Measurements from ENCODE around the gene UBTD1.
A peak's percentile ranks its signal among the peaks of the same experiment; 100 is the strongest.

Gene UBTD1

GRCh38 chr10:97503406-97503805 is 4.7 kb downstream of the UBTD1 start:
- H4K20me1 ChIP-seq: peaks cover 3 to 78% (median 24%) of the 10 kb centered on the region in 11 experiments; a peak in 16 of 22 replicates

DNA sequence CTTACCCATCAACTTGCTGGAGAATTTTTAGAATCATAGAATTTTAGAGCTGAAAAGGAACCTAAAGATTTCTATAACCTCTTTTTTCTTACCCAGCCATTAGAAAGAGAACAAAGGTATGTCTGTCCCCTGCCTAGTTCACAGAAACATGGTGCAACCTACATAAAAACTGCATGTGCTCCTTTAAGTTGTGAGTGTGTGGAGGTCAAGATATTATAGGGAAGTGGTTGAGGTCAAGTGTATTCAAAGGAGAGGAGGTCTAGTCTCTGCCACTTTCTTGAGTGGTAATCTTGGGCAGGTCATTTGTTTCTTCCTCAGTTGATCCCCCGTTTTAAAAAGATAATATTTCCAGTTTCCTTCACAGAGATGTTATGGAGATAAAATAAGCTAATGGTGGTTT is 6.4 kb downstream of the UBTD1 start:
- H3K36me3 ChIP-seq: no peaks in the 10 kb centered on the region
- no peak overlapping the region for H3K27ac ChIP-seq
- H3K4me2 ChIP-seq: peak overlapping the region in 2 of 11 experiments; percentile 27 to 71; a peak in 4 of 22 replicates
- 0 out of 22 replicates have a peak, but pooled peaks cover 0 to 5% (median 0%) of the 10 kb centered on the region in 11 experiments for H3K9me3 ChIP-seq (replicated peaks in 1 of 11)
- peaks cover under 1 to 56% (median 8%) of the 10 kb centered on the region in 10 experiments for H3K4me1 ChIP-seq
- H4K20me1 ChIP-seq: peaks cover 1 to 81% (median 13%) of the 10 kb centered on the region in 11 experiments; a peak in 16 of 22 replicates
- peaks cover 7 to 24% (median 23%) of the 10 kb centered on the region in 11 experiments for H3K27me3 ChIP-seq
- no peak overlapping the region for H3K4me3 ChIP-seq
- TF ChIP-seq Cebpa-rat (IDR thresholded peaks at IDR 0.05): no peak
- no peak overlapping the region for H3K9ac ChIP-seq

More at GRCh38 chr10:97503406-97503805, 4.7 kb downstream of the UBTD1 start:
- Histone ChIP-seq H3K27me3 (peaks cover 14 to 39% (median 37%) of the 10 kb centered on the region in 11 experiments), H3K9ac (no peak overlapping the region), H3K36me3 (no peaks in the 10 kb centered on the region), H3K4me3 (no peak overlapping the region), H3K4me1 (peaks cover 10 to 62% (median 18%) of the 10 kb centered on the region in 10 experiments), H3K4me2 (peak overlapping the region in 5 of 11 experiments; percentile 6 to 48 (median 40); a peak in 9 of 22 replicates), H3K27ac (no peak overlapping the region), H3K9me3 (replicated peaks in 1 of 11) (0 out of 22 replicates have a peak, but pooled peaks cover 0 to 5% (median 0%) of the 10 kb centered on the region in 11 experiments)
- no peak for TF ChIP-seq Cebpa-rat (IDR thresholded peaks at IDR 0.05)

DNA sequence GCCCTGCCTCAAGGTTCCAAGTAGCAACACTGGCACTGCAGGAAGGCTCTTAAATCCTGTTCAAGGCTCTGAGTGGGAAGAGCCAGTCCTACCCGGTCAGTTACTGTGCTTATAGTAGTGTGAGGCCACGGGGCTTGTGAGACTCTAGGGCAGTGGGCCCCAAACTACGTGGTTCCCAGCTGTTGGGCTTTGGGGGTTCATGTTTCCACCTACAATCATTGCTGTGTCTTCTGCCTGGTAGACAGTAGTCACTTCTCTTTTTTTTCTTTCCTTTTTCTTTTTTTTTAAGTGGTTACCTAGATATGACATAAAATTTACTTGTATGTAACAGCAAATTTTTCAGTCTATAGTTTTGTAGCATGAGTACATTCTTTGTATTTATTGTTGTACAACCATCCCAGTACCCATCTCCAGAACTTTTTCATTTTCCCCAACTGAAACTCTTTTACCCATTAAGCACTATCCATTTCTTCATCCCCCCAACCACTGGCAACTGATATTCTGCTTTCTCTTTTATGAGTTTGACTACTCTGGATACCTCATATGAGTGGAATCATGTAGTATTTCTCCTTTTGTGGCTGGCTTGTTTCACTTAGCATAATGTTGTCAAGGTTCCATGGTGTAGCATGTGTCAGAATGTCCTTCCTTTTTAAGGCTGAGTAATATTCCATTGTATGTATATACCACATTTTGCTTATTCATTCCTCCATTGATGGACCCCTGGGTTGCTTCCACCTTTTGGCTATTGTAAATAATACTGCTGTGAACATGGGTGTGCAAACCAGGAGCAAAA is 7.7 kb downstream of the UBTD1 start:
- H3K4me2 ChIP-seq: peak overlapping the region in 2 of 11 experiments; percentile 62 to 71; a peak in 4 of 22 replicates
- H3K4me1 ChIP-seq: peaks cover 0 to 44% (median 3%) of the 10 kb centered on the region in 10 experiments; a peak in 9 of 20 replicates
- no peaks in the 10 kb centered on the region for H3K36me3 ChIP-seq
- peaks cover 0 to 80% (median 2%) of the 10 kb centered on the region in 11 experiments; a peak in 5 of 22 replicates for H4K20me1 ChIP-seq
- no peak overlapping the region for H3K4me3 ChIP-seq
- H3K27ac ChIP-seq: no peak overlapping the region
- TF ChIP-seq Cebpa-rat (IDR thresholded peaks at IDR 0.05): no peak
- H3K9me3 ChIP-seq (replicated peaks in 1 of 11): 0 out of 22 replicates have a peak, but pooled peaks cover 0 to 5% (median 0%) of the 10 kb centered on the region in 11 experiments
- H3K9ac ChIP-seq: no peak overlapping the region
- peaks cover 0 to 12% (median 11%) of the 10 kb centered on the region in 11 experiments; a peak in 20 of 22 replicates for H3K27me3 ChIP-seq

DNA sequence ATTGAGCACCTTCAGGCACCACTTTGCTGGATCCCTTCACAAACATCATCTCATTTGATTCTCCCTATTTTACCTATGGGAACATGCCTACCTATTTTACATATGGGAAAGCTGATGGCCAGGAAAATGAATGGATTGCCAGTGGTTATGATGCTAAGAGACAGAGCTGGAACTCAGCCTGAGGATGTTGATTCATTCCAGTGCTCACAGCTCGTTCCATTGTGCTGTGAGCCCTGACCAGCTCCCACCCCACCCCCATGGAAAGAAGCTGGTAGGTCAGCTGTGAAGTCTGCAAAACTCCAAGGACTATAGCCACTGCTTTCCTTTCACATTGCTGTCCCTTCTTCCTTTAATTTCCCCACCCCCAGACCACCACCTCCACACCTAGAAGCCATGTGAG is 9.6 kb downstream of the UBTD1 start:
- Histone ChIP-seq H4K20me1 (peaks cover 0 to 82% (median 0%) of the 10 kb centered on the region in 11 experiments; a peak in 8 of 22 replicates), H3K9ac (no peak overlapping the region), H3K9me3 (replicated peaks in 1 of 11) (0 out of 22 replicates have a peak, but pooled peaks cover 0 to 4% (median 0%) of the 10 kb centered on the region in 11 experiments), H3K4me1 (peaks cover 0 to 32% (median 1%) of the 10 kb centered on the region in 10 experiments; a peak in 7 of 20 replicates), H3K4me3 (no peak overlapping the region), H3K27ac (no peak overlapping the region), H3K4me2 (no peak overlapping the region), H3K27me3 (no peaks in the 10 kb centered on the region), H3K36me3 (no peaks in the 10 kb centered on the region)
- TF ChIP-seq Cebpa-rat (IDR thresholded peaks at IDR 0.05): no peak

DNA sequence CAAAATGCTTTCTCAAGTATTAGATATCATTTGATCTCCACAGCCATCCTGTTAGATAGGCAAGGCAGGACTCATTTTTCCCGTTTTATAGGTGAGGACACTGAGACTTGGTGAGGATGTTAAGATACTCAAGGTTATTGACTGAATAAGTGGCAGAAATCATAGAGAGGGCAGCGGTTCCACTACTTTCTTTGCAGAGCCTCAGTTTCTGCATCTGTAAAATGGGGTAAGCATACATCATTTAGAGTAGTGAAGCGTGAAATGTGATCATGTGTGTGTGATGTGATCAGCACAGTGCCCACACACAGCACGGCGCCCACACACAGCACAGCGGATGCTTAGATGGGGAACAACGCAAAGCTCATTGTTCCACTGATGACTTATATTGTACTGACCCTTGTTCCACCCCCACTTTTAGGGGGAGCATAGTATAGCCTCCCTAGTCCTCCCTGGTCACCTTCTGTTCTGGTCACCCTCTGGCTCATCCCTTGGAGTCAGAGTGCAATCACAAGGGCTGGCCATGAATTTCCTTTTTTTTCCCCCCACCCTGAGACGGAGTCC is 10.5 kb downstream of the UBTD1 start:
- no peak overlapping the region for H3K4me3 ChIP-seq
- H3K4me1 ChIP-seq: peaks cover 0 to 29% (median 0%) of the 10 kb centered on the region in 10 experiments; a peak in 5 of 20 replicates
- H3K27me3 ChIP-seq: no peaks in the 10 kb centered on the region
- H3K27ac ChIP-seq: no peak overlapping the region
- H4K20me1 ChIP-seq: peaks cover 0 to 81% (median 0%) of the 10 kb centered on the region in 11 experiments; a peak in 7 of 22 replicates
- no peaks in the 10 kb centered on the region for H3K36me3 ChIP-seq
- no peak overlapping the region for H3K9ac ChIP-seq
- H3K9me3 ChIP-seq (replicated peaks in 1 of 11): no peaks in the 10 kb centered on the region
- H3K4me2 ChIP-seq: no peak overlapping the region
- TF ChIP-seq Cebpa-rat (IDR thresholded peaks at IDR 0.05): no peak

DNA sequence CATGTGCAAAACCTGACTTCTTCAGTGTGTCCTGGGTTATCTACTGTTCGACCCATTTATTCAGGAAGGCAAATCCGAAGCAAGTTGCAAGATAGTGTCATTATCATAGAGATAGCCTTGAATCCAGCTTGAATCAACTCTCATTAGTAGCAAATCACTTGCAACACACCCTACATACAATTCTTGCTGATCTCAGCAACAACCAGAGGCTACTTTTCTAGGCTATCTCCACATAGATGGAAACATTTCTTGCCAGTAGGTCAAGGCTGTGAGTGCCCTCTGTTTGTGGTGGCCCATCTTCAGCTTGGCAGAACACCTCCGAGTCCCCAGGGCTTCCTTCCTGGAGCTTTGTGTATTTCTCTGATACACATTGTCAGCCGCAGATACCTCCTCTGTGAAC is 12.0 kb downstream of the UBTD1 start:
- Histone ChIP-seq H3K27me3 (no peaks in the 10 kb centered on the region), H3K4me3 (no peak overlapping the region), H3K9me3 (replicated peaks in 1 of 11) (no peaks in the 10 kb centered on the region), H3K36me3 (no peaks in the 10 kb centered on the region), H3K4me1 (peaks cover 0 to 17% (median 0%) of the 10 kb centered on the region in 10 experiments; a peak in 5 of 20 replicates), H3K27ac (no peak overlapping the region), H3K4me2 (no peak overlapping the region), H4K20me1 (peaks cover 0 to 82% (median 0%) of the 10 kb centered on the region in 11 experiments; a peak in 7 of 22 replicates), H3K9ac (no peak overlapping the region)
- no peak for TF ChIP-seq Cebpa-rat (IDR thresholded peaks at IDR 0.05)

DNA sequence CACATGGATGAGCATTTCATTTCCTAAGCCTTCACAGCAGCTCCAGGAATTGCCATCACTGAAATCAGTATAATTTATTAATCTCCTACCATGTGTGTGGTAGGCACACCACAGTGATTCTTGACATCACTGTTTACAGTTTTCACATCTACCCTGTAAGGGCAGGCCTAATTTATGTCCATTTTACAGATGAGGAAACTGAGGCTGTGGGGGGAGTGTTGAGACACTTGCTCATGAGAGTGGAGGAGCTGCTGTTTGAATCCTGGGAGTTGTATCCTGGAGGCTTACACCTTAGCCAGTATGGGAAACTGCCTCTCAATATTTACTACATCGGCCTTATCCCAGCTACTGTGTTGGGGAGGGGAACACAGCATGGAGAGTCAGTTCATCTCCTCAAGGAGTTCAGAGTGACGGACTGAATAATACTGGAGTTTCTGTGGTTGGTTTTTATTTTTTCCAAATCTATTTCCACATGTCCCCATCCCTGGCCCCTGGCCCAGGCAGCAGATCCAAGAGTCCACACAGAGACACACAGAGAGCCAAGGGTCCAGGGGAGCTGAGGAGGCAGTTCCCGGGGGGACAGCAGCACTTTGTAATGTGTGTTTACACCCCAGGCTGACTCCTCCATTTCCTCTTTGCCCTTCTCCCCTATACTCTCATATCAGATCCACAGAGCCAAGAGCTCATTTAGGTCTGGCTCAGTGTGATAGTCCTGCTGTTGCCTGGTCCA is 13.2 kb downstream of the UBTD1 start:
- H3K27ac ChIP-seq: no peak overlapping the region
- no peak overlapping the region for H3K4me2 ChIP-seq
- no peak overlapping the region for H3K9ac ChIP-seq
- no peak overlapping the region for H3K4me3 ChIP-seq
- no peaks in the 10 kb centered on the region for H3K27me3 ChIP-seq
- H3K4me1 ChIP-seq: peaks cover 0 to 9% (median 3%) of the 10 kb centered on the region in 10 experiments; a peak in 10 of 20 replicates
- TF ChIP-seq Cebpa-rat (IDR thresholded peaks at IDR 0.05): no peak
- no peaks in the 10 kb centered on the region for H3K9me3 ChIP-seq (replicated peaks in 1 of 11)
- no peaks in the 10 kb centered on the region for H3K36me3 ChIP-seq
- H4K20me1 ChIP-seq: peaks cover 0 to 88% (median 0%) of the 10 kb centered on the region in 11 experiments; a peak in 7 of 22 replicates

DNA sequence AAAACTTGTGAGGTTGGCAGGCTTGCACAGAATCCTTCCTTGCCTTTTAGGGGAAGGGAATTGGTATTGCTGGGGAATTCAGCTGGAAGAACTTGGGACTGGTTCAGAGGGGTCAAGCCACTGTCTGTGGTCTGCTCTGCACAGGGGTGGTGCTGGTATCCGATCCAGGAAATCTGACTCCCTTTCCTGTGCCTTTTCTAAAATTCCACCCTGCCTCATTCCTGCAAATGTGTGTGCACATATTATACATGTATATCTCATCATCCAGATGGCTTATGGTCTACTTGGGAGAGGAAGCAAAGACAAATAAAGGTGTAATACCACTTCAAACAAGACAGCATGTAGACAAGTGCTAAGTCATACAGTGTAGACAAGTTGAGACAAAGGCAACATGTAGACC is 14.3 kb downstream of the UBTD1 start:
- Histone ChIP-seq H3K27ac (no peak overlapping the region), H3K9me3 (replicated peaks in 1 of 11) (no peaks in the 10 kb centered on the region), H3K9ac (no peak overlapping the region), H3K4me2 (no peak overlapping the region), H3K36me3 (no peaks in the 10 kb centered on the region), H3K4me3 (no peak overlapping the region), H3K27me3 (no peaks in the 10 kb centered on the region), H3K4me1 (peaks cover 8 to 21% (median 13%) of the 10 kb centered on the region in 10 experiments), H4K20me1 (peaks cover 0 to 95% (median 2%) of the 10 kb centered on the region in 11 experiments; a peak in 9 of 22 replicates)
- no peak for TF ChIP-seq Cebpa-rat (IDR thresholded peaks at IDR 0.05)
